ENCODE measurements around the gene LCE2A.

LCE2A gene

DNA sequence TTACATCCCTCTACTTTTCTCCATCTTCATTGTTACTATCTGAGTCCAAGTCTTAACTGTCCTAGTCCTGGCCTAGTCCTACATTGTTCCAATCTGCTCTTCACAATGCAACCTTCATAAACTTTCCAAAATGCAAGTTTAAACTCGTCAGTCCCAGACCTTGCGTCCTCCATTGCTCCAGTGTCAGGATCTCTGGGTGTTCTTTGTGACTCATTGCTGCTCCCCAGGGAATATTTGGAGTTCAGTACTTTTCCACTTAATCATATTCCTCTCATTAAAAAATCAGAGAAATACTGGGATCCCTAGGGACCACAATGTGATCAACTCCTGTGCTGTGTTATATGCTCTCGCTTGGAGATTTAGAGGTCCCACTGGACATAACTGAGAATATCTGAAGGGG lies 41.7 kb downstream of the LCE2A start:
- H3K4me2 ChIP-seq = no peak overlapping the region
- H3K4me1 ChIP-seq = no peaks in the 10 kb centered on the region; the same call in 1 of the 2 replicates
- no peaks in the 10 kb centered on the region for H3K27me3 ChIP-seq
- H3K9ac ChIP-seq = no peak overlapping the region
- H3K27ac ChIP-seq = no peak overlapping the region
- TF ChIP-seq Cebpa-rat (IDR thresholded peaks at IDR 0.05) = no peak
- no peaks in the 10 kb centered on the region for H3K9me3 ChIP-seq
- H3K4me3 ChIP-seq = no peak overlapping the region
- no peaks in the 10 kb centered on the region for H4K20me1 ChIP-seq
- H3K36me3 ChIP-seq = no peaks in the 10 kb centered on the region

DNA sequence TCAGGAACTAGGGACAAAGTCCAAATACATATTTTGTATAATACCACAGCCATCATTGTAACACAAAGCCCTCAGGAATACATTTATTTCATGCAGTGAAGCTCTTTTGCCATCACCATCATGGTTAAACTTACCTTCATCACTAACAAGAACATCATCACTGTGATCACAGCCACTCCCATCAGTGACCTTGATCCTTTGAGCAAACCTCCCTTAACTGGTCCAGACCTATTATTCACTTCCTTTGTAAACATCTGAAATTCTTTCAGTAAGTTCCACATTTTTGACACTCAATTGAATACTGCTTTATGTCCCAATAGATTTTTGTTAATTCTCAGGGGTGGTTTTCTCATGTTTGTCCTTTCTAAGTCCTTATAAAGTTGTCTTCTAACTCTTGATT lies 43.5 kb downstream of the LCE2A start:
- Histone ChIP-seq H3K4me2 (no peak overlapping the region), H3K9me3 (no peaks in the 10 kb centered on the region), H3K27me3 (no peaks in the 10 kb centered on the region), H3K27ac (no peak overlapping the region), H3K4me1 (no peaks in the 10 kb centered on the region; the same call in 1 of the 2 replicates), H4K20me1 (no peaks in the 10 kb centered on the region), H3K4me3 (no peak overlapping the region), H3K36me3 (no peaks in the 10 kb centered on the region), H3K9ac (no peak overlapping the region)
- TF ChIP-seq Cebpa-rat (IDR thresholded peaks at IDR 0.05) = no peak

DNA sequence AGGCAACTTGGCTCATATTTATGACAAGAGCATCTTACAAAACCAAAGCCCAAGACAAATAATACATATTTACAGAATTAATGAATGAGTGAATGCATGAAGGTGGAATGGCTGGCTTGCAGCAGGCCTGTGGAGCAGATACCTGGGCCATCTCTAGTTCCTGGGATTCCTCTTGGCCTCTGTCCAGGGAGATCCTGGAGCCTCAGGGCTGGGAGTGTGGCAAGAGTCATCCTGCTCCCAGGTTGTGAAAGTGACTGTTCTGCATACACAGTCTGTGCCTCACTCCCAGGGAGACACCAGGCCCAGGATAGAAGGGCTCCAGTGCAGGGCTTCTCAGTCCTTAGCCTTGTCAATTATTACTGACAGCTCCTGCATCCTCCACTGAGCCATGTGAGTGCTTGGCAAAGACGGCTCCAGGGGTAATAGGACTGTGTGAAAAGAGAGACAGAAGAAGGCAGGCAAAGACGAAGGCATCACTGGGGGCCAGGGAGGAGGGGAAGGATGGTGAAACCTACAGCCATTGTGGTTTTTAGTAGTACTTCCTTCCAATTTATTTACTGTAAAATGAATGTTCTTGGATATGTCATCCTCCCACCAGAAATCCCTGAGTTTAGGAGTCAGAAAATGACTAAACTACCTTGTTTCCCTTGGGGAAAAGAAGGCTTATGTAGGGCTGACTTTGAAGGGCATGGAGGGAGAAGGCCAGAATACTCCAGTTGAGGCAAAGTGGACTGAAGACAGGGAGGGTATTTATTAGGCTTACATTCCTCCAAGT lies 45.4 kb downstream of the LCE2A start:
- Histone ChIP-seq H3K4me1 (no peaks in the 10 kb centered on the region; the same call in 1 of the 2 replicates), H3K9ac (no peak overlapping the region), H3K36me3 (no peaks in the 10 kb centered on the region), H3K4me3 (no peak overlapping the region), H3K9me3 (no peaks in the 10 kb centered on the region), H3K4me2 (no peak overlapping the region), H3K27ac (no peak overlapping the region), H4K20me1 (no peaks in the 10 kb centered on the region), H3K27me3 (no peaks in the 10 kb centered on the region)
- TF ChIP-seq Cebpa-rat (IDR thresholded peaks at IDR 0.05) = no peak

DNA sequence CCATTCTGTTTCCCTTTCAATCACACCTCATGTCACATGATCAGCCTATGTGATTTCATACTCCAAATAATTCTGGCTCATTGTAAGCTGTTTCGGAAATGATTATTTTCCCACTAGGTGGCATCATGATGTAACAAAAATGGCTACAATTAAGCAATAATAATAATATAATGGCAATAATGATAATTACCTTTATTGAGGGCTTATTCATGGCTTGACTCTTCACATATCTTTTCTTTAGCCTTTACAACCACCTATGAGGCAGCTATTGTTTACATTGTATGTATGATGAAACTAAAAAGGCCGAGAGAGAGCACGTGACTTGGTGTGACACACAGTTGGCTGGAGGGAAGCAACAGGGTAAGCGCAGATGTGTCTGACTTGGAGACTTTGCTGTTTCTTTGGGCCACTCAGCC lies 47.2 kb downstream of the LCE2A start:
- H3K4me1 ChIP-seq = no peaks in the 10 kb centered on the region; the same call in 1 of the 2 replicates
- no peaks in the 10 kb centered on the region for H4K20me1 ChIP-seq
- no peaks in the 10 kb centered on the region for H3K36me3 ChIP-seq
- H3K9ac ChIP-seq = no peak overlapping the region
- TF ChIP-seq Cebpa-rat (IDR thresholded peaks at IDR 0.05) = no peak
- H3K9me3 ChIP-seq = no peaks in the 10 kb centered on the region
- no peak overlapping the region for H3K27ac ChIP-seq
- no peak overlapping the region for H3K4me2 ChIP-seq
- no peak overlapping the region for H3K4me3 ChIP-seq
- H3K27me3 ChIP-seq = no peaks in the 10 kb centered on the region

DNA sequence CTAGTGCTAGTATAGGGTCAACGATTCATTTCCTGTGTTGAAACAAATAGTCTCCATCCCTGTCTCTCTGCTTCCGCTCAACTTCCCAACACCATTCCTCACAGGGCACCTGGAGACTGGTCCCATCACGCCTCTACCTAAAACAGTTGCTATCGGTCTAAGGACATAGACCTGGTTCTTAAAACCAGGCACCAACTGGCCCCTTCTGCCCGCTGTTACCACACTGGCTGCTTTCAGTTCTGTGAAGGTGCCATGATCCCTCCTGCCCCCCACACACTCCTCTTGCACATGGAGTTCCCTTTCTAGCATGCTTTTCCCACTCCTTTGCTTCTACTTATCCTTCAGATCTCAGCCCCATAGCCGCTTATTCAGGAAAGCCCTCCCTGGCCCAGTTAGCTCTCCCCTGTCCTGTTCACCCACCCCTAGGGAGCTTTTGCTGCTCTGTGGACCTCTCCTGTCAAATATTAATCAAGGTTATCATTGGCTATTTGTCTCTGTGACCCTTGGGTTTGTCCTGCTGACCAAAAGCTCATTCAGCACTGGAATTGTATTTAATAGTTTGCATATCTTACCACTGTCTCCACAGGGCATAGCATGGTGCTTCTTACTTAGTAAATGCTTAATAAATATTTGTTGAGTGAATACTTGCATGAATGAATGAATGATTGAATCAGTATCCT lies 47.8 kb downstream of the LCE2A start:
- no peaks in the 10 kb centered on the region for H3K36me3 ChIP-seq
- H3K9ac ChIP-seq = no peak overlapping the region
- no peaks in the 10 kb centered on the region for H4K20me1 ChIP-seq
- H3K4me3 ChIP-seq = no peak overlapping the region
- no peak for TF ChIP-seq Cebpa-rat (IDR thresholded peaks at IDR 0.05)
- no peaks in the 10 kb centered on the region for H3K9me3 ChIP-seq
- no peak overlapping the region for H3K4me2 ChIP-seq
- no peaks in the 10 kb centered on the region for H3K27me3 ChIP-seq
- no peaks in the 10 kb centered on the region for H3K4me1 ChIP-seq
- no peak overlapping the region for H3K27ac ChIP-seq

DNA sequence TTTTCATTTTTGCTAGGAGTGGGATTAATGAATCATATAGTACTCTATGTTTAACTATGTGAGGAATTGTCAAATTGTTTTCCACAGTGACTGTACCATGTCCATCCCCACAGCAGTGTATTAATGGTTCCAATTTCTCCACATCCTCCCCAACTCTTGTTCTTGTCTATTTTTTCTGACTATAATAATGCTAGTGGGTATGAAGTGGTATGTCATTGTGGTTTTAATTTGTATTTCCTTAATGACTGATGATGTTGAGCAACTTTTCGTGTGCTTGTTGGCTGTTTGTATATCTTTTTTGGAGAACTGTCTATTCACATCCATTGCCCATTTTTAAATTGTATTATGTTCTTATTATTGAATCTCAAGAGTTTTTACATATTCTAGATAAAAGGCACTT lies 49.7 kb downstream of the LCE2A start:
- no peaks in the 10 kb centered on the region for H3K9me3 ChIP-seq
- H3K9ac ChIP-seq = no peak overlapping the region
- no peak overlapping the region for H3K27ac ChIP-seq

More for the DNA sequence above, 49.7 kb downstream of the LCE2A start:
- Histone ChIP-seq H4K20me1 (no peaks in the 10 kb centered on the region), H3K27me3 (no peaks in the 10 kb centered on the region), H3K4me2 (no peak overlapping the region), H3K4me1 (no peaks in the 10 kb centered on the region), H3K36me3 (no peaks in the 10 kb centered on the region), H3K4me3 (no peak overlapping the region)
- TF ChIP-seq Cebpa-rat (IDR thresholded peaks at IDR 0.05) = no peak

All from BLaER1 (cell line).